Measurements from ENCODE around the gene MRPS5.
"Not testable (repeated sequence)": the region's sequence is repeated elsewhere in the genome, so short reads cannot be mapped to it uniquely, and the experiment has no call there.

MRPS5 gene

DNA sequence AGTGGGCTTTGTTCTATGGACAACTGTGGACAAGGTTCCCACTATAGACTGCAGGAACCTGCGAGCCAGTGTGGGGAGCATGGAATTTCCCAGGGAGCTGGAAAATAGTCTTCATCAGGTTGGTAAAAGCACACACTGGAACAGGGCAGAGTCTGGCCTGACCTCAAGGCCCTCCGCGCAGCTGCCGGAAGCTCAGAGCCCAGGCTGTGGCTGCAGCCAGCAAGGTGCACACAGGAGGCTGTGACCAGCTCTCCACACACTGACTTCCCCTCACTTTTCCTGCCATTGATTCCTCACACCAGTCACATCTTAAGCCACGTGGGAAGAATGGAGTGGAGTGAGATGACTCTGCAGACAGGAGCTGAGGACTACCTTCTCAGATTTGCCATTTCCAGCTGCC lies 77.0 kb downstream of the MRPS5 start:
- DNase-seq, result no peak

DNA sequence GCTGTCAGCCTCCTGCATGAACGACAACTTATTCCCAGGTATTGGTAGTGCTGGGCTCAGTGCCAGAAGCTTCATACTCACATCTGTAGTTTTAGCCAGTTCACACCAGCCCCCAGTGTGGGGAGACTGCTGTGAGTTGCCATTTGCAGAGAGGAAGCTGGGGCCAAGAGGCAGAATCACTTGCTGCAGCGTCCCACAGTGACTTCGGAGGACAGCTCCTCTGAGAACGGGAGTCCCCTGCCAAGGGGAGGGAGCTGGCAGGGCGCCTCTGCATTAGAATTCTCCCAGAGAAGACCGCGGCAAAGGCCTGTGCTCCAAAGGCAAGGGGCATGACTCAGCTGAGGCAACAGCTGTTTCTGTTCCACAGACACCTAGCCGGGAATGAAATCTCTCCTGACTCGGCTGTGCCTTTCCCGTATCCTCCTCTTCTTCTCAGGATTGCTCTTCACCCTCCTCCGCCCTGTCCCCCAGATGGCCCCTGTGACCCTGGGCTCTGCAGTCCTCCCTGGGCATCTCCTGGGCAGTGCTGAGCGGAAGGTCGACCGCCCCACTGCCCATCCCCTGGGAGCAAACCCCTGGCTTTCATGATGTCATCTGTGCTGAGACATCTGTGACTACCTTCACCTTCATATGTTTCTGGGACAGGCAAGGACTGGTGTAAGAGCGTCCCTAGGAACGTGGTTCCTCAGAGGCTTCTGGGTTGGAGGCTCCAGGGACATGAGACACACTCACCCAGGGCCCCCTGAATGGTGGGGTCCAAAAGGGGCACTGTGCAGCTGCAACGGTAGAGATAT lies 78.1 kb downstream of the MRPS5 start:
- DNase-seq, result peak; percentile 58

DNA sequence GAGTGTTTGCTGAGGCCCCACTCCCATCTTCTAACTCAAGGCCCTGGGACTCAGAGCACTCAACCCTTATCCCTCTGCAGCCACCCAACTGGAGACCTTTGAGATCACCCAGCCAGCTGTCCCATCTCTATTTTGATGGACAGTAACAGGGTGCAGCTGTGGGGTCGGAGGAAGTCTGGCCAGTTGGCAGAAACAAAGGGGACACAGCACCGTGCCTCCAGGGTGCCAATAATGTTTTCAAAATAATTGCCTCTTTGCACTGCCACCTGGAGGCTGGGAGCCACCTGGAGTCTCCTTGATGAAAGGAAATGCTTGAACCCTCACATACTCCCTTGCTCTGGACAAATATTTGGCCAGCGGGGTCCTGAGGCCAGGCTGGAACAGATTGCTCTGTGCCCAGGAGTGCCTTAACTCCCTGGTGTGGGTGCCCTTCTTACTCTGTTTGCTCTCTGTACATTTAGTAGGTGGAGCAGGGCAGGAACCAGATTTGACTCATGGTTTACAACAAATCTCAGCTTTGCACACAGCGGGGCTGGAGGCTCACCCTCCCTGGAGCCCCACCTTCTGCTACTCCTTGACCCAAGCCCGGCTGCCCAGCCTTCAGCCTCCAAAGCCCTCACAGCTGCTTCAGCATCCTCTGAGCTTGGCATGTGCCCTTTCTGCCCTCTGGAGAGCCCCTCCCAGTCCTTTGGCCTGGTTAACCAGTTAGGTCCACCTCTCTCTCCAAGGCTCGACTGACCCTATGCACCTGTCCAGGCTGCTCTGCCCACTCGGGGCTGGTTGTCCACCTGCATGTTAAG lies 78.9 kb downstream of the MRPS5 start:
- no peak for DNase-seq

DNA sequence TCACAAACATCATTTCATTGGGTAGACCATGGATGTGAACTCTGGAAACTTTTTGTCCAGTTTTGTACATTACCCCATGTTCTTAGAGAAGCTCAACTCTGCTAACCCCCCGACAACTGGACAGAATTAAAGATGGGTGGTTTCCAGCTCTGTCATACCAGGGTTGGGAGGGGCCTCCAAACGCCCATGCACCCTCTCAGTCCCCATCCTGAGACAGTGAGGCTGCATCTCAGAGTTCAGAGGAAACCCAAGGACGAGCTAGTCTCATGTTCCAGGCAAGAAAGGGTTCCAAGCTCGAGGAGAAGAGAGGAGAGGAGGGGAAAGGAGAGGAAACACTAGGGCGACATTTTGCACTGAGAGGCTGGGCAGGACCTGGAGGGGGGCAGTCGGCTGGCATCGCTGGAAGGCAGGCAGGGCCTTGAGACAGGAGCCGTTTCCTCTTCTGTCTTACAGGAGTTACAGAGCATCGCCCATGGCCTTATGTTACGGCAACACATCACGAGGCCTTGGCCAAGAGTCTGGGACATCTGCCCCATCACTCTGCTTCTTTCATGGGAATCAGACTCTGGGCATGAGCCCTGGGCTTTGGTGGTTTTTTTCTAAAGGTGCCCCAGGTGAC lies 79.7 kb downstream of the MRPS5 start:
- DNase-seq, result no peak

DNA sequence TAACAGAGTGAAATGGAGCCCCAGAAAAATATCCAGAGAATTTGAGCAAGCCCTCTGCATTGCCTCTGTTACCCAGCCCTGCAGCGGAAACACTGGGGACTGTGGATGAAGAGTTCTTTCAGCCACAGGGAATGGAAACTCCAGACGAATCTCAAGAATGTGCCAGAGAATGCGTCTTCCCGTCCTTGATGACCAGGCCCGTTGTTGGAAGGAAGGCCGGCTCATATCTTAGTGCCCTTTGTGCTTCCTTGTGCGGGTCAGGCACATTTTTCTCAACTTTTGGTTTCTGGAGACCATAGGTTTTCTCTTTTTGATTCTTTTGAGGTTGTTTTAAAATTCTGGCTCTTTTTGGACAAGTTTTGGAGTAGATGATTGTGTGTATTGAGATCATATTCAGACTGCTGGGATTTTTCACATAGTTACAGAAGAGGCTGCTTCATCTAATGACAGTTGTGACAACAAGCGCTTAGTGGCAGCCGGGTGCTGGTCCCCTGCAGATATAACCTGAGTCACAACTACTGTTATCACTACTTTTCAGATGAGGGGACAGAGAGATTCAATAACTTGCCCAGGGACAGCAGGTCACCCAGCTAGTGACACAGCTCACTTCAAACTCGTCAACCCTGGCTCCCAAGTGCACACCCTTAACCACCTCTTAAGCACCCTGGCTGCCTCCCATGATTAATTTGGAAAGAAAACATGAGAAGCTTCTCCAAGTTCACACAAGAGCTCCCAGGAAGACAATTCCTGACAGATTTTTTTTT lies 80.4 kb downstream of the MRPS5 start:
- no peak for DNase-seq

DNA sequence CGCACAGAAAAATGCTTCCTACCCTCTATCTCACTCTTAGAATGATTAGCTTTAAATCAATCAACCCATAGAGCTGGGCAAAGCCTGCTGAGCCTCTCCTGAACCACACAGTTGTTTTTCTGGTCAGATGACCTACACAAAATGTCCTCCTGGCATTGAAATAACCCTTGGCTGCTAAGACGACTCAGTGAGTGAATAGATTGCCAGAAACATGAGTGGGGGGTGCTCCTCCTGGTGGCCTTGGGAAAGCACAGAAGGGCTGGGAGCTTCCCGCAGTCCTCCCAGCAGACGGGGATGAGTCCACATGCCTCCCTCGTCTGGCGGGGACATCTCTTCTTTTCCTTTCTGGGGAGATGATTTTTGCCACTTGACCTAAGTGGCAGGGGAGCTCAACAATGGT lies 81.2 kb downstream of the MRPS5 start:
- DNase-seq, result no peak

DNA sequence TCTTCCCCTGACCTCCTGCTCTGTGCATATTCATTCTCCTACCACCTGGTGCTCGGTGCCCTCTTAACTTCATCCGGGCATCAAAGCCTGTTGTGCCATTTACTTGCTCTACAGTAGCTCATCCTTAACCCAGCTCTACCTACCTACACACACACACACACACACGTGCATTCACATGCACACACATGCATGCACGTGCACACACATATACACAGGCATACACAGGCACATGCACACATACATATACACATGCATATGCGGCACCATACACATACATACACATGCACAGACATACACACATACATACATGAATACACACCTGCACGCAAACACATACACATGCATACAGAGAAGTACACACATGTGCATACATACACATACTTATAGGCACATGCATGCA lies 81.6 kb downstream of the MRPS5 start:
- no peak for DNase-seq

DNA sequence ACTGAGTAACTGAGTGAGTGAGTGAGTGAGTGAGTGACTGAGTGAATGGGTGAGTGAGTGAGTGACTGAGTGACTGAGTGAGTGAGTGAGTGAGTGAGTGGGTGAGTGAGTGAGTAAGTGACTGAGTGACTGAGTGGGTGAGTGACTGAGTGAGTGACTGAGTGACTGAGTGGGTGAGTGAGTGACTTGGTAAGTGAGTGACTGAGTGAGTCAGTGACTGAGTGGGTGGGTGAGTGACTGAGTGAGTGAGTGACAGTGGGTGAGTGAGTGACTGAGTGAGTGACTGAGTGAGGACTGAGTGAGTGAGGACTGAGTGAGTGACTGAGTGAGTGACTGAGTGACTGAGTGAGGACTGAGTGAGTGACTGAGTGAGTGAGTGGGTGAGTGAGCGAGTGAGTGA lies 82.2 kb downstream of the MRPS5 start:
- no peak for DNase-seq

DNA sequence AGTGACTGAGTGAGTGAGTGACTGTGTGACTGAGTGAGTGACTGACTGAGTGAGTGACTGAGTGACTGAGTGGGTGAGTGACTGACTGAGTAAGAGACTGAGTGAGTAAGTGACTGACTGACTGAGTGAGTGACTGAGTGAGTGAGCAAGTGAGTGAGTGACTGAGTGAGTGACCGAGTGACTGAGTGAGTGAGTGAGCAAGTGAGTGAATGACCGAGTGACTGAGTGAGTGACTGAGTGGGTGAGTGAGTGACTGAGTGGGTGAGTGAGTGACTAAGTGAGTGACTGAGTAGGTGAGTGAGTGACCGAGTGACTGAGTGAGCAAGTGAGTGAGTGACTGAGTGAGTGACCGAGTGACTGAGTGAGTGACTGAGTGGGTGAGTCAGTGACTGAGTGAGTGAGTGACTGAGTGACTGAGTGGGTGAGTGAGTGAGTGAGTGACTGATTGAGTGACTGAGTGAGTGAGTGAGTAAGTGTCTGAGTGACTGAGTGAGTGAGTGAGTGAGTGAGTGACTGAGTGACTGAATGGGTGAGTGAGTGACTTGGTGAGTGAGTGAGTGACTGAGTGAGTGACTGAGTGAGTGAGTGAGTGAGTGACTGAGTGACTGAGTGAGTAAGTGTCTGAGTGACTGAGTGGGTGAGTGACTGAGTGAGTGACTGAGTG lies 82.8 kb downstream of the MRPS5 start:
- DNase-seq, result no peak

DNA sequence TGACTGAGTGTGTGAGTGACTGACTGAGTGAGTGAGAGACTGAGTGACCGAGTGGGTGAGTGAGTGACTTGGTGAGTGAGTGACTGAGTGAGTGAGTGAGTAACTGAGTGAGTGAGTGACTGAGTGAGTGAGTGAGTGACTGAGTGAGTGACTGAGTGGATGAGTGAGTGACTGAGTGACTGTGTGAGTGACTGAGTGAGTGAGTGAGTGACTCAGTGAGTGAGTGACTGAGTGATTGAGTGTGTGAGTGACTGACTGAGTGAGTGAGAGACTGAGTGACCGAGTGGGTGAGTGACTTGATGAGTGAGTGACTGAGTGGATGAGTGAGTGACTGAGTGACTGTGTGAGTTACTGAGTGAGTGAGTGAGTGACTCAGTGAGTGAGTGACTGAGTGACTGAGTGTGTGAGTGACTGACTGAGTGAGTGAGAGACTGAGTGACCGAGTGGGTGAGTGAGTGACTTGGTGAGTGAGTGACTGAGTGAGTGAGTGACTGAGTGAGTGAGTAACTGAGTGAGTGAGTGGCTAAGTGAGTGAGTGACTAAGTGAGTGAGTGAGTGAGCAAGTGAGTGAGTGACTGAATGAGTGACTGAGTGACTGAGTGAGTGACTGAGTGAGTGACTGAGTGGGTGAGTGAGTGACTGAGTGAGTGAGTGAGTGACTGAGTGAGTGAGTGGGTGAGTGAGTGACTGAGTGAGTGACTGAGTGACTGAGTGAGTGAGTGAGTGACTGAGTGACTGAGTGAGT lies 83.6 kb downstream of the MRPS5 start:
- DNase-seq, result not testable (repeated sequence)

DNA sequence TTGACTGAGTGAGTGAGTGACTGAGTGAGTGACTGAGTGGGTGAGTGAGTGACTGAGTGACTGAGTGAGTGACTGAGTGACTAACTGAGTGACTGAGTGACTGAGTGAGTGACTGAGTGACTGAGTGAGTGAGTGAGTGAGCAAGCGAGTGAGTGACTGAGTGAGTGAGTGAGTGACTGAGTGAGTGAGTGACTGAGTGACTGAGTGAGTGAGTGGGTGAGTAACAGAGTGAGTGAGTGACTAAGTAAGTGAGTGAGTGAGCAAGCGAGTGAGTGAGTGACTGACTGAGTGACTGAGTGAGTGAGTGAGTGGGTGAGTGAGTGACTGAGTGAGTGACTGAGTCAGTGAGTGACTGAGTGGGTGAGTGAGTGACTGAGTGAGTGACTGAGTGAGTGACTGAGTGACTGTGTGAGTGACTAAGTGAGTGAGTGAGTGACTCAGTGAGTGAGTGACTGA lies 84.2 kb downstream of the MRPS5 start:
- no peak for DNase-seq

DNA sequence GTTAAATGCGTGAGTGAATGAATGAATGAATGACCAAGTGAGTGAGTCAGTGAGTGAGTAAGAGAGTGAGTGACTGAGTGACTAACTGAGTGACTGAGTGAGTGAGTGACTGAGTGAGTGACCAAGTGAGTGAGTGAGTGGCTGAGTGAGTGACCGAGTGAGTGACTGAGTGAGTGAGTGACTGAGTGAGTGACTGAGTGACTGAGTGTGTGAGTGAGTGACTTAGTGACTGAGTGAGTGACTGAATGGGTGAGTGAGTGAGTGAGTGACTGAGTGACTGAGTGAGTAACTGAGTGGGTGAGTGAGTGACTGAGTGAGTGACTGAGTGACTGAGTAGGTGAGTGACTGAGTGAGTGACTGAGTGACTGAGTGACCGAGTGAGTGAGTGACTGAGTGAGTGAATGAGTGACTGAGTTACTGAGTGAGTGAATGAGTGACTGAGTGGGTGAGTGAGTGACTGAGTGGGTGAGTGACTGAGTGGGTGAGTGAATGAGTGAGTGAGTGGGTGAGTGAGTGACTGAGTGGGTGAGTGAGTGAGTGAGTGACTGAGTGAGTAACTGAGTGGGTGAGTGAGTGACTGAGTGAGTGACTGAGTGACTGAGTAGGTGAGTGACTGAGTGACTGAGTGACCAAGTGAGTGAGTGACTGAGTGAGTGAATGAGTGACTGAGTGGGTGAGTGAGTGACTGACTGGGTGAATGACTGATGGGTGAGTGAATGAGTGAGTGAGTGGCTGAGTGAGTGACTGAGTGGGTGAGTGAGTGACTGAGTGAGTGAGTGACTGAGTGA lies 84.8 kb downstream of the MRPS5 start:
- no peak for DNase-seq

Data from stimulated activated CD8-positive, alpha-beta memory T cell treated with anti-CD3 and anti-CD28 coated beads, Interleukin-4, amount 100 ng/mL, for 48 hours (primary cell).